ENCODE data around the gene ARL10. TPM values are rescaled to one million over a fixed set of nuclear protein-coding genes. Genes with fewer than 3 reads are reported as not detected.

ARL10 gene
- total RNA-seq, result 4.2 and 5.2 TPM in 2 replicates

GRCh38 chr5:176365351-176366231 lies at the start of gene ARL10:
Gene ARL10 (plus strand): TSS chr5:176365487. CDS start chr5:176365564, 77 bp downstream.
- FAIRE-seq (no peak), DNase-seq (ENCODE audit: low read depth) (peak; percentile 18)
- peaks cover 5% of the 10 kb centered on the region for H3K36me3 ChIP-seq (ENCODE audit: control insufficient read depth, insufficient read depth, low read length)
- peak within 1 kb of the TSS; percentile 70 for H3K4me3 ChIP-seq (ENCODE audit: low read depth, low read length)
- TF ChIP-seq CTCF (IDR thresholded peaks at IDR 0.05; ENCODE audit: insufficient read depth, low read length, severe bottlenecking), result no peak
- no peaks in the 10 kb centered on the region for H3K27me3 ChIP-seq (ENCODE audit: control insufficient read depth, insufficient read depth, low read length)

- FAIRE-seq (no peak), DNase-seq (ENCODE audit: low read depth) (peak; percentile 3)
- Histone ChIP-seq H3K36me3 (ENCODE audit: control insufficient read depth, insufficient read depth, low read length) (no peaks in the 10 kb centered on the region), H3K4me3 (ENCODE audit: low read depth, low read length) (no peak overlapping the region), H3K27me3 (ENCODE audit: control insufficient read depth, insufficient read depth, low read length) (no peaks in the 10 kb centered on the region)
- TF ChIP-seq CTCF (IDR thresholded peaks at IDR 0.05; ENCODE audit: insufficient read depth, low read length, severe bottlenecking), result no peak
These were observed 47.5 kb upstream of the ARL10 start for GRCh38 chr5:176317534-176318374.

GRCh38 chr5:176319827-176320554 lies 45.3 kb upstream of the ARL10 start:
- FAIRE-seq (no peak), DNase-seq (ENCODE audit: low read depth) (peak; percentile 26)
- peak; percentile 9 for TF ChIP-seq CTCF (IDR thresholded peaks at IDR 0.05; ENCODE audit: insufficient read depth, low read length, severe bottlenecking)
- Histone ChIP-seq H3K36me3 (ENCODE audit: control insufficient read depth, insufficient read depth, low read length) (no peaks in the 10 kb centered on the region), H3K4me3 (ENCODE audit: low read depth, low read length) (no peak overlapping the region), H3K27me3 (ENCODE audit: control insufficient read depth, insufficient read depth, low read length) (no peaks in the 10 kb centered on the region)

GRCh38 chr5:176320577-176320976 lies 44.7 kb upstream of the ARL10 start:
- no peaks in the 10 kb centered on the region for H3K27me3 ChIP-seq (ENCODE audit: control insufficient read depth, insufficient read depth, low read length)
- TF ChIP-seq CTCF (IDR thresholded peaks at IDR 0.05; ENCODE audit: insufficient read depth, low read length, severe bottlenecking), result no peak
- FAIRE-seq, result no peak

GRCh38 chr5:176334031-176334770 lies 31.1 kb upstream of the ARL10 start:
- Histone ChIP-seq H3K4me3 (ENCODE audit: low read depth, low read length) (no peak overlapping the region), H3K27me3 (ENCODE audit: control insufficient read depth, insufficient read depth, low read length) (no peaks in the 10 kb centered on the region), H3K36me3 (ENCODE audit: control insufficient read depth, insufficient read depth, low read length) (no peaks in the 10 kb centered on the region)
- peak; percentile 55 for DNase-seq (ENCODE audit: low read depth)
- no peak for FAIRE-seq
- no peak for TF ChIP-seq CTCF (IDR thresholded peaks at IDR 0.05; ENCODE audit: insufficient read depth, low read length, severe bottlenecking)

More at GRCh38 chr5:176320577-176320976, 44.7 kb upstream of the ARL10 start:
- Histone ChIP-seq H3K36me3 (ENCODE audit: control insufficient read depth, insufficient read depth, low read length) (no peaks in the 10 kb centered on the region), H3K4me3 (ENCODE audit: low read depth, low read length) (no peak overlapping the region)
- DNase-seq (ENCODE audit: low read depth), result no peak

Data from bronchial epithelial cell (primary cell).